Lower leg skin (tissue), 4 donors: ENCODE data around the gene WDFY4. TPM values are rescaled to one million over a fixed set of nuclear protein-coding genes. Genes with fewer than 3 reads are reported as not detected.

ENCODE experiments used
- DNase-seq, 2 donors: peaks; one replicate each; pipeline ENCODE4 v3.0.0-alpha.2; 2019; ENCODE audit warnings: low spot score in 2 of 2
- H3K4me3 ChIP-seq: fragments of 200-600 bp; sonication (generic); 2 replicates; pipeline ENCODE4 v1.5.1; 2017; ENCODE audit warnings: mild to moderate bottlenecking, low read depth; ENCODE audit not compliant: poor library complexity, severe bottlenecking
- CTCF ChIP-seq, 3 donors: fragments of 450-650 bp; IDR thresholded peaks; one replicate each; pipeline ENCODE4 v1.5.1; 2016; ENCODE audit warnings: antibody characterized with exemption in 3 of 3, mild to moderate bottlenecking in 3 of 3, moderate library complexity in 2 of 3
- POLR2A ChIP-seq, 2 donors: fragments of 450-650 bp; IDR thresholded peaks; one replicate each; pipeline ENCODE4 v1.6.1; 2016 to 2017; ENCODE audit warnings: antibody characterized with exemption in 2 of 2, mild to moderate bottlenecking in 1 of 2, moderate library complexity in 1 of 2
- WGBS, 2 donors: methylation state at CpG; one replicate each; pipeline ENCODE4 v1.1.5; 2018; 5-methylcytosine and 5-hydroxymethylcytosine counted together
- intact Hi-C: fragments of 100-400 bp; cut with DNase I; formaldehyde crosslinking; loops from one replicate; pipeline ENCODE4 v1.15.0; 2023; ENCODE audit warnings: low total_unique reads
- total RNA-seq, 4 donors: library from RNA; depleted of rRNA; stranded (reverse); fragments of >200 nt; gene quantifications; one replicate each; pipeline ENCODE4 v1.1.0, GENCODE V29; 2016

WDFY4 gene
- total RNA-seq, 4 donors from 2014 or later, result 0.91 to 4.2 (median 1.1) TPM

GRCh38 chr10:48771234-48771633, 86.6 kb downstream of the WDFY4 start:
- DNase-seq, result no peak
- 78 to 91% methylated on average over 4 of the region's 4 CpGs for WGBS, 2 donors
- TF ChIP-seq CTCF (IDR thresholded peaks at IDR 0.05), result no peak
- no peak for TF ChIP-seq POLR2A (IDR thresholded peaks at IDR 0.05)
- intact Hi-C loops, result no loop called here
- H3K4me3 ChIP-seq, result no peak overlapping the region

GRCh38 chr10:48772059-48772458, 87.4 kb downstream of the WDFY4 start:
- TF ChIP-seq POLR2A (IDR thresholded peaks at IDR 0.05) (no peak), CTCF (IDR thresholded peaks at IDR 0.05) (no peak)
- no peak for DNase-seq
- H3K4me3 ChIP-seq, result no peak overlapping the region
- intact Hi-C loops, result no loop called here
- 71 to 80% methylated on average over 10 of the region's 10 CpGs for WGBS, 2 donors

- no peak for TF ChIP-seq CTCF (IDR thresholded peaks at IDR 0.05)
- no peak for TF ChIP-seq POLR2A (IDR thresholded peaks at IDR 0.05)
- 81 to 83% methylated on average over 4 of the region's 4 CpGs for WGBS, 2 donors
- intact Hi-C loops, result no loop called here
- no peak for DNase-seq
- H3K4me3 ChIP-seq, result no peak overlapping the region
Measured at GRCh38 chr10:48773580-48773979, 88.9 kb downstream of the WDFY4 start.

GRCh38 chr10:48774416-48775205, 89.9 kb downstream of the WDFY4 start:
- H3K4me3 ChIP-seq, result no peak overlapping the region
- intact Hi-C loops, result no loop called here
- 90 to 91% methylated on average over 12 of the region's 12 CpGs for WGBS, 2 donors
- no peak for DNase-seq
- TF ChIP-seq POLR2A (IDR thresholded peaks at IDR 0.05), result no peak
- no peak for TF ChIP-seq CTCF (IDR thresholded peaks at IDR 0.05)

GRCh38 chr10:48775206-48775517, 90.5 kb downstream of the WDFY4 start:
- no peak for DNase-seq
- no peak for TF ChIP-seq POLR2A (IDR thresholded peaks at IDR 0.05)
- H3K4me3 ChIP-seq, result no peak overlapping the region
- intact Hi-C loops, result no loop called here
- WGBS, 2 donors, result 93 to 94% methylated on average over 4 of the region's 4 CpGs

- no peak overlapping the region for H3K4me3 ChIP-seq
- intact Hi-C loops, result no loop called here
- WGBS, 2 donors, result 88% methylated on average over 5 of the region's 5 CpGs
- DNase-seq, result no peak
- TF ChIP-seq POLR2A (IDR thresholded peaks at IDR 0.05), result no peak
- no peak for TF ChIP-seq CTCF (IDR thresholded peaks at IDR 0.05)
Measured at GRCh38 chr10:48776005-48776522, 91.4 kb downstream of the WDFY4 start.
